Gastrocnemius medialis (tissue), 4 donors: ENCODE measurements around the gene ERAS.
"Not testable (repeated sequence)": the region's sequence is repeated elsewhere in the genome, so short reads cannot be mapped to it uniquely, and the experiment has no call there.

Experiments used
- POLR2A ChIP-seq, 2 donors: fragments of 450-650 bp; IDR thresholded peaks; one replicate each; pipeline ENCODE4 v1.6.1; 2017; ENCODE audit warnings: antibody characterized with exemption in 2 of 2, mild to moderate bottlenecking in 2 of 2, moderate library complexity in 2 of 2
- TF ChIP-seq, protein P1 (sequence below), 5 experiments: fragments of 450-650 bp in 3 of 5; fragments of 200-600 bp in 2 of 5; sonication (generic) in 2 of 5; IDR thresholded peaks in 4 of 5; conservative IDR thresholded peaks in 1 of 5; 1 replicate in 4 of 5; 2 replicates in 1 of 5; pipeline ENCODE4 v1.5.1; 2016 to 2019; ENCODE audit warnings: antibody characterized with exemption in 5 of 5, mild to moderate bottlenecking in 3 of 5, moderate library complexity in 3 of 5

DNA sequence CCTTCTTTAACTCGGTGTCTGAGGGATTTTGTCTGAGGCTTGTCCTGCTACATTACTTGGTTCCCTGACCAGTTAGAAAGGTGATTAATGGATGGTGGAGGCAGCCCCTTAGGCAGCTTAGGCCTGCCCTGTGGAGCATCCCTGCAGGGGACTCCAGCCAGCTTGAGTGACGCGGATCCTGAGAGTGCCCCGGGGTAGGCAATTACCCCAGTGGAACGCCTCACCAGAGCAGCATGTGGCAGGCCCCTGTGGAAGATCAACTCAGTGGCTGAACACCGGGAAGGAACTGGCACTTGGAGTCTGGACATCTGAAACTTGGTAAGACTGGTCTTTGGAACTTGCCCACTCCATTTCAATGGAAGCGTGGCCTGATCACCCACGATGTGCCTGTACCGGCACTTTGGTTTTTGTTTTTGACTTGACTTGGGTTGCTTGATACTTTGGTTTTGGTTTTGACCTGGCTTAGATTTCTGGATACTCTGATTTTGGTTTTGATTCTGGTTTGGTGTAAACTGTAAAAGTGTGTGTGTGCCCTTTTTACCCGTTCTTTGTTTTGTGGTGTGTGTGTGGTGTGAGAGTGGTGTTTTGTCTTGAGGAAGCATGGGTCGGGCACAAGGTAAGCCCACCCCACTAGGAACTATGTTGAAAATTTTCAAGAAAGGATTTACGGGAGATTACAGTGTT lies 27.9 kb downstream of the ERAS start:
- TF ChIP-seq, protein P1, sequence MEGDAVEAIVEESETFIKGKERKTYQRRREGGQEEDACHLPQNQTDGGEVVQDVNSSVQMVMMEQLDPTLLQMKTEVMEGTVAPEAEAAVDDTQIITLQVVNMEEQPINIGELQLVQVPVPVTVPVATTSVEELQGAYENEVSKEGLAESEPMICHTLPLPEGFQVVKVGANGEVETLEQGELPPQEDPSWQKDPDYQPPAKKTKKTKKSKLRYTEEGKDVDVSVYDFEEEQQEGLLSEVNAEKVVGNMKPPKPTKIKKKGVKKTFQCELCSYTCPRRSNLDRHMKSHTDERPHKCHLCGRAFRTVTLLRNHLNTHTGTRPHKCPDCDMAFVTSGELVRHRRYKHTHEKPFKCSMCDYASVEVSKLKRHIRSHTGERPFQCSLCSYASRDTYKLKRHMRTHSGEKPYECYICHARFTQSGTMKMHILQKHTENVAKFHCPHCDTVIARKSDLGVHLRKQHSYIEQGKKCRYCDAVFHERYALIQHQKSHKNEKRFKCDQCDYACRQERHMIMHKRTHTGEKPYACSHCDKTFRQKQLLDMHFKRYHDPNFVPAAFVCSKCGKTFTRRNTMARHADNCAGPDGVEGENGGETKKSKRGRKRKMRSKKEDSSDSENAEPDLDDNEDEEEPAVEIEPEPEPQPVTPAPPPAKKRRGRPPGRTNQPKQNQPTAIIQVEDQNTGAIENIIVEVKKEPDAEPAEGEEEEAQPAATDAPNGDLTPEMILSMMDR (IDR thresholded peaks at IDR 0.05 in 4 of 5, conservative IDR thresholded peaks at IDR 0.05 in 1 of 5), result not testable (repeated sequence)
- TF ChIP-seq POLR2A (IDR thresholded peaks at IDR 0.05), result not testable (repeated sequence)
